ENCODE results near the gene RBM15.
A peak's percentile ranks its signal among the peaks of the same experiment; 100 is the strongest.

The RBM15 gene

DNA sequence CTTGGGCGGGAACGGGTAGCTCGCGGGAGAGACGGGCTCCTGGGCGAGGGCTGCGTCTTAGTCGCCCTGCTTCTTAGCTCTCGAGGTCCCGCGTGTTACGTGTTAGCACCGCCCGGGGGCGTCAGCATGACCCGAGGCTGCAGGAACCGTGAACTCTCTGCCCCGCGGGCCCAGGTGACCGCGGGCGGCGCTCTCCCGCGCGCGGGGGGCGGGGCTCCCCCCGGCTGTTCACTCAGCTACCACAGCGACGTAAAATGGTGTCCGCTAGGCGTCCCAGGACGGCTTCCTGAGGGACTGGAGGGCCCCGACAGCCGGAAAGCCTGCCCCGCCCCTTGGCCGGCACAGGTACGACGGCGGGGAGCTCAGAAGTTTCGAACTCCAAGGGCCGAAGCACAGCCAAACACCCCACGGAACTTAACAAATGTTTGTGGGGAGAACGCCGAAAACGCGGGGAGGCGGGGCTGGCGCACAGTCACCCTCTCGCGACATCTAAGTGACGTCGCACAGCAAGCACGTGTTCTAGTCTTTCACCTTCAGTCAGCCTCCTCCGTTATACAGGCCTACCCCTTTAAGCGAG, 780 bp upstream of the RBM15 start:
- Histone ChIP-seq H3K4me3 (ENCODE audit: low read depth, low read length) (peak overlapping the region; percentile 90), H3K36me3 (peaks cover 25% of the 10 kb centered on the region), H3K27me3 (no peaks in the 10 kb centered on the region), H3K9me3 (no peaks in the 10 kb centered on the region), H3K4me1 (peaks cover 12% of the 10 kb centered on the region; the same call in 1 of the 2 replicates)
- DNase-seq, result peak; percentile 96
- TF ChIP-seq, protein P1, sequence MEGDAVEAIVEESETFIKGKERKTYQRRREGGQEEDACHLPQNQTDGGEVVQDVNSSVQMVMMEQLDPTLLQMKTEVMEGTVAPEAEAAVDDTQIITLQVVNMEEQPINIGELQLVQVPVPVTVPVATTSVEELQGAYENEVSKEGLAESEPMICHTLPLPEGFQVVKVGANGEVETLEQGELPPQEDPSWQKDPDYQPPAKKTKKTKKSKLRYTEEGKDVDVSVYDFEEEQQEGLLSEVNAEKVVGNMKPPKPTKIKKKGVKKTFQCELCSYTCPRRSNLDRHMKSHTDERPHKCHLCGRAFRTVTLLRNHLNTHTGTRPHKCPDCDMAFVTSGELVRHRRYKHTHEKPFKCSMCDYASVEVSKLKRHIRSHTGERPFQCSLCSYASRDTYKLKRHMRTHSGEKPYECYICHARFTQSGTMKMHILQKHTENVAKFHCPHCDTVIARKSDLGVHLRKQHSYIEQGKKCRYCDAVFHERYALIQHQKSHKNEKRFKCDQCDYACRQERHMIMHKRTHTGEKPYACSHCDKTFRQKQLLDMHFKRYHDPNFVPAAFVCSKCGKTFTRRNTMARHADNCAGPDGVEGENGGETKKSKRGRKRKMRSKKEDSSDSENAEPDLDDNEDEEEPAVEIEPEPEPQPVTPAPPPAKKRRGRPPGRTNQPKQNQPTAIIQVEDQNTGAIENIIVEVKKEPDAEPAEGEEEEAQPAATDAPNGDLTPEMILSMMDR (IDR thresholded peaks at IDR 0.05; ENCODE audit: low read depth, low read length), result peak; percentile 50

GRCh38 chr1:110339407-110340206, 430 bp downstream of the RBM15 start:
- TF ChIP-seq, protein P1 (IDR thresholded peaks at IDR 0.05; ENCODE audit: low read depth, low read length), result peak; percentile 24; the same call in 1 of the 2 replicates
- H3K4me1 ChIP-seq, result peaks cover 12% of the 10 kb centered on the region; the same call in 1 of the 2 replicates
- H3K36me3 ChIP-seq, result peaks cover 35% of the 10 kb centered on the region
- H3K27me3 ChIP-seq, result no peaks in the 10 kb centered on the region
- peak overlapping the region; percentile 90 for H3K4me3 ChIP-seq (ENCODE audit: low read depth, low read length)
- H3K9me3 ChIP-seq, result no peaks in the 10 kb centered on the region
- peak; percentile 61 for DNase-seq

- Histone ChIP-seq H3K4me1 (peaks cover 12% of the 10 kb centered on the region; the same call in 1 of the 2 replicates), H3K27me3 (no peaks in the 10 kb centered on the region), H3K9me3 (no peaks in the 10 kb centered on the region), H3K4me3 (ENCODE audit: low read depth, low read length) (peak overlapping the region; percentile 90), H3K36me3 (peaks cover 41% of the 10 kb centered on the region)
- DNase-seq, result no peak
- TF ChIP-seq, protein P1 (IDR thresholded peaks at IDR 0.05; ENCODE audit: low read depth, low read length), result no peak
Observed at GRCh38 chr1:110340207-110340468, 961 bp downstream of the RBM15 start.

DNA sequence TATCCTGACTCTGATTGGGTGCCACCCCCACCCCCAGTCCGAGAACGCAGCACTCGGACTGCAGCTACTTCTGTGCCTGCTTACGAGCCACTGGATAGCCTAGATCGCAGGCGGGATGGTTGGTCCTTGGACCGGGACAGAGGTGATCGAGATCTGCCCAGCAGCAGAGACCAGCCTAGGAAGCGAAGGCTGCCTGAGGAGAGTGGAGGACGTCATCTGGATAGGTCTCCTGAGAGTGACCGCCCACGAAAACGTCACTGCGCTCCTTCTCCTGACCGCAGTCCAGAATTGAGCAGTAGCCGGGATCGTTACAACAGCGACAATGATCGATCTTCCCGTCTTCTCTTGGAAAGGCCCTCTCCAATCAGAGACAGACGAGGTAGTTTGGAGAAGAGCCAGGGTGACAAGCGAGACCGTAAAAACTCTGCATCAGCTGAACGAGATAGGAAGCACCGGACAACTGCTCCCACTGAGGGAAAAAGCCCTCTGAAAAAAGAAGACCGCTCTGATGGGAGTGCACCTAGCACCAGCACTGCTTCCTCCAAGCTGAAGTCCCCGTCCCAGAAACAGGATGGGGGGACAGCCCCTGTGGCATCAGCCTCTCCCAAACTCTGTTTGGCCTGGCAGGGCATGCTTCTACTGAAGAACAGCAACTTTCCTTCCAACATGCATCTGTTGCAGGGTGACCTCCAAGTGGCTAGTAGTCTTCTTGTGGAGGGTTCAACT, 2.1 kb downstream of the RBM15 start:
- peak; percentile 63 for DNase-seq
- Histone ChIP-seq H3K27me3 (no peaks in the 10 kb centered on the region), H3K9me3 (no peaks in the 10 kb centered on the region), H3K4me1 (peaks cover 6% of the 10 kb centered on the region; the same call in 1 of the 2 replicates), H3K4me3 (ENCODE audit: low read depth, low read length) (peak overlapping the region; percentile 90), H3K36me3 (peaks cover 41% of the 10 kb centered on the region)
- TF ChIP-seq, protein P1 (IDR thresholded peaks at IDR 0.05; ENCODE audit: low read depth, low read length), result no peak

- TF ChIP-seq, protein P1 (IDR thresholded peaks at IDR 0.05; ENCODE audit: low read depth, low read length), result no peak
- Histone ChIP-seq H3K9me3 (no peaks in the 10 kb centered on the region), H3K4me3 (ENCODE audit: low read depth, low read length) (peak overlapping the region; percentile 90), H3K36me3 (peaks cover 47% of the 10 kb centered on the region), H3K4me1 (peaks cover 5% of the 10 kb centered on the region), H3K27me3 (no peaks in the 10 kb centered on the region)
- DNase-seq, result no peak
Observed at GRCh38 chr1:110341872-110342331, 2.7 kb downstream of the RBM15 start.
